GM21717 (cell line): Measurements from ENCODE around the gene SERF1A.
"Not testable (repeated sequence)": the region's sequence is repeated elsewhere in the genome, so short reads cannot be mapped to it uniquely, and the experiment has no call there.

ENCODE experiments used
- ATAC-seq: cut with Tn5 transposase; IDR thresholded peaks from one replicate; pipeline ENCODE4 v1.9.1; 2021; ENCODE audit warnings: mild to moderate bottlenecking, moderate library complexity; ENCODE audit not compliant: unreplicated experiment

SERF1A gene

GRCh38 chr5:70900533-70901271 lies at the start of gene SERF1A:
Gene SERF1A, plus strand, starts transcription at chr5:70900669. Its CDS starts 201 bp downstream, at chr5:70900870.
- peak; percentile 85 for ATAC-seq

- not testable (repeated sequence) for ATAC-seq
These were observed 33.7 kb upstream of the SERF1A start for GRCh38 chr5:70866778-70867177.

GRCh38 chr5:70870626-70871025 lies 29.8 kb upstream of the SERF1A start:
- not testable (repeated sequence) for ATAC-seq

GRCh38 chr5:70896076-70896475 lies 4.4 kb upstream of the SERF1A start:
- ATAC-seq: not testable (repeated sequence)

- peak; percentile 16 for ATAC-seq
These were observed 753 bp downstream of the SERF1A start for GRCh38 chr5:70901272-70901571.

GRCh38 chr5:70906624-70907023 lies 6.2 kb downstream of the SERF1A start:
- not testable (repeated sequence) for ATAC-seq

- ATAC-seq: not testable (repeated sequence)
These were observed 16.4 kb downstream of the SERF1A start for GRCh38 chr5:70916829-70917228.

GRCh38 chr5:70925211-70925562 lies 24.7 kb downstream of the SERF1A start:
- not testable (repeated sequence) for ATAC-seq

- ATAC-seq: not testable (repeated sequence)
These were observed 31.4 kb downstream of the SERF1A start for GRCh38 chr5:70931709-70932368.

GRCh38 chr5:70932560-70932959 lies 32.1 kb downstream of the SERF1A start:
- not testable (repeated sequence) for ATAC-seq

GRCh38 chr5:70953068-70953467 lies 52.6 kb downstream of the SERF1A start:
- ATAC-seq: not testable (repeated sequence)
